Stimulated activated CD8-positive, alpha-beta memory T cell treated with anti-CD3 and anti-CD28 coated beads, Interleukin-15, amount 100 ng/mL, for 48 hours (primary cell): Measurements from ENCODE around the gene NLGN1.
"Not testable (repeated sequence)": the region's sequence is repeated elsewhere in the genome, so short reads cannot be mapped to it uniquely, and the experiment has no call there.

Source experiments
- DNase-seq, 2 donors: peaks; one replicate each; pipeline ENCODE4 v3.0.0-alpha.2; 2020; ENCODE audit warnings: low read depth in 2 of 2

Gene NLGN1

DNA sequence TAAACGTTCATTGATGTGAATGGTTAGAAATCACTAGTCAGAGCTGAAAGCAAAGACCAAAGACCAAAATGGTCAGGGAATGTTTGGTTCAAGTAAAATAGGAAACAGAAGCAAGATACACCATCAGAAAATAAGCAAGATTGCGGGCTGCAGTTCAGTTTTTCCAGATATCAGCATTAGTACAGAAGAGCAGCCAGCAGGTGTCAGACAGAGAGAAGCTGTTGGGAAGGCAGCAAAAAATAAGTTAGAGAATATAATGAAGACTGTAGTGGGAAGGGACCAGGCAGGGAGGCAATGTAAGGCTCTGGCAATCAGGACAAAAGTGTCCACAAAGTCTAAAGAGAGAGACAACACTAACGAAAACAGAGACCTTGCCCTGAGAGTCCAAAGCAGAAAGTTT lies 822.2 kb downstream of the NLGN1 start:
- no peak for DNase-seq

DNA sequence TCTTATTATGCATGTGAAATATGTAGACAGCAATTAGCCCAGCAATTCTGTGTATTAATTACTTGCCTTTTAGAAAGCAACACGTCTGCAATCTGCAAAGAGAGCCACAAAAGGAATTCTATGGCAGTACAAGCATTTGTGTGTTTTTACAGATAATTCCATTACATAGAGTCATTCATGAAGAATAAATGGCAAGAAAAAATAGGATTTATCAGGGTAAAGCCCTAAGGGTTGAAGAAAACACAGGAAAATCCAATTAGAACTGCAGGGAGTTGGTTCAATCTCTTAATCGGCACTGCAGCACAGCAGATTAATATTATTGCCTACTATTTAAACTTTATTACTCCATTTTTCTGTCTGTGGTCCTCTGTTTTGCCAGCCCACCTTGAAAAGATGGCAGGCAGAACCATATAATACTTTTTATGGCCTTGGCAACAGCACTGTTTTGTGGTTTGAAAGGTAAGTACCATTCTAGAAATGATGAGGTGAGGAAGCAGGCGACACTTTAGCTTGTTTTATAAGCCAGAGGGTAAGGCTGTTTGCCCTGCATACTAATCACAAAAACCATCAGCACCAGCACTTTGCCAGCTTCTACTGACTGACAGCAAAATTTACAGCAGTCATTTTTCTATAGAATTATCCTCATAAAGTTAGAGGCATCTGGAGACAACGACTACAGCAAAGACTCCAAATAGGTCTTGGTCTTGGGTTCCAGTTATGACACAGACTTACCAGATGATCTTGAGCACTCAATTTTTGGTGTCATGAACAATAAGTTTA lies 823.4 kb downstream of the NLGN1 start:
- DNase-seq: no peak

DNA sequence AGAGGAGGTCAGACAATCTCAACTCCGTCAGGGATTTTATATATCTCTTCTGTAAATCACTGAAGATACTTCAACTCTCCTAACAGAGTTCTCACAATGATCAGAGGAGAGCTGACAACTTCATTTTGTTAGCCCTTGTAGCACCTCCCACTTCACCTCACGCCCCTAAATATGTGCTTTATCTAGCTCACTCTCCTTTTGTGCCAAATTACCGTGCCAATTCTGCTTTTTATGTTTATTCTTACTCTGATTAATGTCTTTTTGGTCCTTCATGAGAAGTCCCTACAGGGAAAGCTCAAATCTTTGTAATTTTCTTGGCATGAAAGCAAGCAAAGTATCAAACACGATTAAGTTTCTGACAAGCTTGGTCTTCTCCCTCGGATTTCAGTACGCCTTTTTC lies 825.5 kb downstream of the NLGN1 start:
- no peak for DNase-seq

DNA sequence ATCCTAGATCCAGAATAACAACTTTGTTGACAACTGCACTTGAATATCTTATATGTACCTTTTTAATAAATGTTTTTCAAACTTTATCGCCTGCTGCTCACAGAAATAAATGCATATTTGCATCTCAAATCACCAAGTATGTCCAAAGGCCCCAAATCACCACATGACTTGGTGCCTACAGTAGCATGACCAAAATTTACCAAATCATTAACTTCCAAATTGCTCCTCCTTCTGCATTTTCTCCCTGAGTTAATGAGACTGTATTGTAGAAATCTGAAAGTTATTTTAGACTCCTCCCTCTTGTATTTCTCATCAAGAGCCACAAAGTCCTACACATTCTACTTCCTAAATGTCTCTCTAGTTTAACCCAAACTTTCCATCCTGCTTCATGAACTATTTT lies 826.1 kb downstream of the NLGN1 start:
- no peak for DNase-seq

DNA sequence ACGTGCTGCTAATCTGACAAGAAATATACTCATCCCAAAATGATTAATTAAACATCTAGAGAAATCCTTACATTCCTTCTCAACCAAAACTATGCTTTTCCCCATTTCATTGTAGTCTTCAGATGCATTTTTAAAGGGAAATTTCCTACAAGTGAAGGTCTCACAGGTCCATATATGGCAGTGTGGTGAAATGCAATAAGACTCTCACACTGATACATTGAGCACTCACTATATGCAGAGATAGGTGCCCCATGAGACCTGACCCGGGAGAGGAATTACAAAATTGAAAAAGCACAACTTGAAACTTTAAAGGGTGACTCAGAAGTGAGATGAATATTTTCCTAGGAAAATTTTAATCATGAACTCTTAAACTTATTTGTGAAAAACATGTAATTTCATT lies 832.4 kb downstream of the NLGN1 start:
- no peak for DNase-seq

DNA sequence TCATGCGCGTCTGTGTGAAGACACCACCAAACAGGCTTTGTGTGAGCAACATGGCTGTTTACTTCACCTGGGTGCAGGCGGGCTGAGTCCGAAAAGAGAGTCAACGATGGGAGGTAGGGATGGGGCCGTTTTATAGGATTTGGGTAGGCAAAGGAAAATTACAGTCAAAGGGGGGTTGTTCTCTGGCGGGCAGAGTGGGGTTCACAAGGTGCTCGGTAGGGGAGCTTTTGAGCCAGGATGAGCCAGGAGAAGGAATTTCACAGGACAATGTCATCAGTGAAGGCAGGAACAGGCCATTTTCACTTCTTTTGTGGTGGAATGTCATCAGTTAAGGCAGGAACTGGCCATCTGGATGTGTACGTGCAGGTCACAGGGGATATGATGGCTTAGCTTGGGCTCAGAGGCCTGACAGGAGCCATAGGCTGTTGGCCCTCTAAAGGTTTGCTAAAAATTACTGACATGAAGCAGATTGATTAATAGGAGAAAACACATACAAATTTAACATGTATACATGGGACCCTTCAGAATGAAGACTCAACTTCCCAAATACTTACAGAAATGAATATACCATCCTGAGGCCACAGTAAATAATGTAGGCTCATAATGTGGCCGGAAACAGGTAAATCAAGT lies 834.6 kb downstream of the NLGN1 start:
- DNase-seq: not testable (repeated sequence)

DNA sequence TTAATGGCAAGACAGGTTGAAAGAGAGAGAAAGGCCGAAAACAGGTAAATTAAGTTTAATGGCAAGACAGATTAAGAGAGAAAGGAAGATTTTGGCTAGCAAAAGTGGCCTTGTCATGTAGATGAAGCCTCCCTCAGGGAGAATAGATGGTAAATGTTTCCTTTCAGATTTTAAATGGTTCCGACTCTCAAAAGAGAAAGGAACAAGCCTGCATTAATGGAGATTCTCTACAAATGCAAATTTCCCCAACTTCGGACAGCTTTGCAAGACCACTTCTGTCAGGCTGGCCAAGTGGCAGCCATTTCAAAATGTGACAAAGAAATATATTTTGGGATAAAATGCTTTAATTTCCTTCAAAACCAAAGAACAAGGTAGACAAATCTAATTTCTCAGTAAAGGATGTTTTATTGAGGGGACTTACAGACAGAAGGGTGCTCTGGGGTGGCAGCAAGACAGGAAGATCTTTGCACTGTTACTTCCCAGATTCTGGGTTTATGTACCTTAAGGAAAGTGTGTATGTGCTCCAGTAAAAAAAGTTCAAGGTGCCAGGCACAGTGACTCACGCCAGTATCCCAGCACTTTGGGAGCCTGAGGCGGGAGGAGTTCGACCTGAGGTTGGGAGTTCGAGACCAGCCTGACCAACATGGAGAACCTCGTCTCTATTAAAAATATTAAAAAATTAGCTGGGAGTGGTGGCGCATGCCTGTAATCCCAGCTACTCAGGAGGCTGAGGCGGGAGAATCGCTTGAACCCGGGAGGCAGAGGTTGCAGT lies 835.3 kb downstream of the NLGN1 start:
- no peak for DNase-seq

DNA sequence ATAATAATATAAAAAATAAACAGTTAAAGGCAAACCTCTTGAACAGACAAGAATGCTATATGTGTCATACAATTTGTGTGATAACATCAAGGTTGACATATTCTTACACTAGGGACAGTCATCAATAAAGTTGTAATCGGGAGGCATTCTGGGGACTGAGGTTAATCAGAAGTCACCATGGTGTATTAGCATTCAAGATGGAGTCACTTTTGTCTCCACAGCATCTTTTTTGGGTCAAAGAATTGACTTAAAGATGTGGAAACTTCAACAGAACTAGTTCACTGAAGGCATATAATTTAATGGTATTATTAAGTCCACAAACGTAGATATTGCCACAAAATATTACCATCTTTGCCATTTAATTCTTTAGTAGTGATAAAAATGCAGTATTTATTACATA lies 836.0 kb downstream of the NLGN1 start:
- DNase-seq: no peak

DNA sequence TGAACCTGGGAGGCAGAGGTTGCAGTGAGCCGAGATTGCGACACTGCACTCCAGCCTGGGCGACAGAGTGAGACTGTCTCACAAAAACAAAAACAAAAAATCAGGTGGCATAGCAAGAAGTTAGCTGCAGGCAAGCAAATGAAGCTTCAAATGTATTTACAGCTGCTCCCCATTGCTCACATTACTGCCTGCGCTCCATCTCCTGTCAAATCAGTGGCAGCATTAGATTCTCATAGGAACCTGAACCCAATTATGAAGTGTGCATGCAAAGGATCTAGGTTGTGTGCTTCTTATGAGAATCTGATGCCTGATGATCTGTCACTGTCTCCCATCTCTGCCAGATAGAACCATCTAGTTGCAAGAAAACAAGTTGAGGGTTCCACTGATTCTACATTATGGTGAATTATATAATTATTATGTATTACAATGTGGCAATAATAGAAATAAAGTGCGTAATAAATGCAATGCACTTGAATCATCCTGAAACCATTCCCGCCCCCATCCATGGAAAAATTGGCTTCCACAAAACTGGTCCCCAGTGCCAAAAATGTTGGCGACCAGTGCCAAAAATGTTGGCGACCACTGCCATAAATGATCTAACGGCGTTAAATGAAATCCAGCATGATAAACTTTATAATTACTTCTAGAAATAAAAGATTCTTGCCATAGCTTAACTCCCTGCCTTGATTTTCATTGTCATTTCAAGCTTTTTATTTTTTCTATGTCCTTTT lies 844.9 kb downstream of the NLGN1 start:
- DNase-seq: no peak

DNA sequence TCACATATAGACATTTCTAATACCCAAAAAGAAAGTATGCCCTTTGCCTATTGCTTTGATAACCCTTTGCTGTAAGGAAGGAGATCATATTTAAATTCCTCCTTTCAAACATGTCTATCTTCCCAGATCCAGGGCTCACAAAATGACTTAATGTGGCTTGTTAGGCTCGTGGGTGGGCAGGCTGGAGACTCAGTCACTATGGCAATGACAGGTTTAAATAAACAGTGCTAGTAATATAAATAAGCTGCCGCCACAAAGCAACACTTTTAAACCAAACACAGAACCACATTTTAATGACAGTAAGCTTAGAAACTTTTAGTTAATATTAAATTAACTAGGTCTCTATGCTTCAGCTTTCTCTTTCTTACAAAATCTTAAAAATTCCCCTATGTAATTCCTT lies 845.6 kb downstream of the NLGN1 start:
- DNase-seq: no peak

DNA sequence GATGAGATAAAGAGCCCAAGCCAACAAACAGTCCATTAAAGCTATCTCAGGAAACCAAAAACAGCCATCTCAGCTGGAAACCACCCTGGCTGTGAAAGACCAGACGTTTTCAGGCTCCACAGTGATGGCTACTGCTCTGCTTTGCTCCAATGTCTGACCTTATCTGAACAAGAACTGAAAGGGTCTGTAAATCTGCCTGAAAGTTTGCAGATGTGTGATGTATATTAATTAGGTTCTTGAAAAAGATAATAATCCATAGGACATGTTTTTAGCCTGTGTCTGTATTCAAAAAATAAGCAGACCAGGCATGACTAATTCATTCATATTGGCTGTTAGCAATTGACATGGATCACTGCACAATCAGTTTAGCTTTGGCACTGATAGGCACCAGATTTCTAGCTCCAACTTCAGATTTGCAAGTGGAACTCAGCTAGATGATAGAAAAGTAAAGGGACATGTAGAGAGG lies 850.2 kb downstream of the NLGN1 start:
- DNase-seq: no peak

DNA sequence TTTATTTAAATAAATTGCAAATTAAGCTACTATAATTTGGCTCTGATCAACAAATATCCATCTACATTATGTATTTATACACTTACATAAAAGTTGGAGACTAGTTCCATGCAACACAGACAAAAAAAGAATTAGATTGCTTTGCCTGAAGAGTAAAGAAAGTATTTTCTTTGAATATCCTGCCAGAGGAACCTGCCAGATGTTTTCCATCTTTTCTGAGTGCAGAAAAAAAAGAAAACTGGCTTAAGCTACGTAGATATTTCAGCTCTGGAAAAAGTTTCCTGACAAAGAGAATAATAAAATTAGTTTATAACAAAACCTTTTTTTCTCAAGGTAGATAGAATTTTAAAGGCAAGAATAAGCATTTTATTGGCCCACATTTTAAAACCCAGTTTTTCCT lies 854.1 kb downstream of the NLGN1 start:
- DNase-seq: no peak

DNA sequence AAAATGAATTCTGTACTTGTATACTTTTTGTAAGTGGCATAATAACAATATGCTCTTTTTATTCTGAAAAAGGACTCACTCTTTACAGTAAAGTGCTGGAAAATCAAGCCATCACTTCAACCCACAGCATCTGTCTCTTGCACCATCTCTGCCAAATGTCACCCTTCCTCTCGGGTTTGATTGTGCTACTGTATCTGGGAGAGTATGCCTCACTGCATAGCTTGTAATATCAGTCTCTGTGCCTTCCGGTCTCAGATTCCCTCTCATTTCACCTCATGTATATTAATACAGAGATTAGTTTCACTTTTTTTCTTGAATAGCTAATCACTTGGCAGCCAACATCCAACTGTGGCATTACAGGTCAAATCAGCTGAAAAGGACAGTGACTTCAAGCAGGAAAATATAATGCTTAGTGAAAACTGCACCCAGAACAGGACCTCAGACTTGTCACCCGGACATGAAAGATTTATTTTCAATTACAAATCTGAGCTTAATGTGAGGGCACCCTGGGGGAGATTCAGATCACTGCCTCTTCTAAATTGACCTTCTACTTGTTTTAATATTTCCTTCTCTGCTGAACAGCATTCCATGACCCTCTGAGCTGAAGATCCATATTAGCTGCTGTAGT lies 855.8 kb downstream of the NLGN1 start:
- no peak for DNase-seq

DNA sequence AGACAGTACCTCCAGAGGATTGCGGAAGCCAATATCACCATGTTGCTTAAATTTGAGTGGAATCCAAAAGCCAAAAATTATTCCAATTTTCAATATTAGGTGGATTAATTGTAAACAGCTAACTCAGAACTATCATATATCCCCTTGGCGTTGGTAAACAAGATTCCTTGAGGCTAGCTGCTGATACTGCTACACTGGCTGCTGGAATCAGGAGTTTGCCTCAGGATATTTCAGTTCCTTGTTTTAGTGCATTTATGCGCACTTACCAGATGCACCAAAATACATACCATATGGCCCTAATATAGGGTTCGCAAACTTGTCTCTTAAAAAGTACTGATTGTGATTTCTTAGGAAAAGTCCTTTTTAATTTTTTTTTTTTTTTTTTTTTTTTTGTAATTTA lies 856.4 kb downstream of the NLGN1 start:
- DNase-seq: no peak

DNA sequence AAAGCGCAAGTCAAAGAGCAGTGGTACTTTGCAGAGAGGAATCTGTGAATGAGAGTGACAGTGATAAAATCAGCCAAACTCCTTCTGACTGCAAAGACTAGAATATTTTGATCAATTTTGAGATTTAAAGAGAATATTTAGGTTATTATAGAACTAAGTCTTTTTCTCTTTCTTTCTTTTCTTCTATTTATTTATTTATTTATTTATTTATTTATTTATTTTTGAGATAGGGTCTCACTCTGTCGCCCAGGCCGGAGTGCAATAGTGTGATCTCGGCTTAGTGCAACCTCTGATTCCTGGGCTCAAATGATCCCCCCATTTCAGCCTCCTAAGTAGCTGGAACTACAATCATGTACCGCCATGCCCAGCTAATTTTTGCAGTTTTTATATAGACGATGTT lies 857.9 kb downstream of the NLGN1 start:
- no peak for DNase-seq

DNA sequence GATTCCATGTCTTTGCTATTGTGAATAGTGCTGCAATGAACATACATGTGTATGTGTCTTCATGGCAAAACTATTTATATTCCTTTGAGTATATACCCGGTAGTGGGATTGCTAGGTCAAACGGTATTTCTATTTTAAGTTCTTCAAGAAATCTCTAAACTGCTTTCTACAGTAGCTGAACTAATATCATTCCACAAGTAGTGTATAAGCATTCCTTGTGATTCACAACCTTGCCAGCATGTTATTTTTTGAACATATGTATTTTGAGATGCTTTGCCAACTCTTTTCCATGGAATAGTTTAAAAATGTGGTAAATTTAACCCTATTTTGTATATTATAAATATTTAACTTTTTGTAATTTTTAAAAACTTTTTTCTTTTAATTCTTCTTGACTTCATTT lies 868.9 kb downstream of the NLGN1 start:
- DNase-seq: no peak

DNA sequence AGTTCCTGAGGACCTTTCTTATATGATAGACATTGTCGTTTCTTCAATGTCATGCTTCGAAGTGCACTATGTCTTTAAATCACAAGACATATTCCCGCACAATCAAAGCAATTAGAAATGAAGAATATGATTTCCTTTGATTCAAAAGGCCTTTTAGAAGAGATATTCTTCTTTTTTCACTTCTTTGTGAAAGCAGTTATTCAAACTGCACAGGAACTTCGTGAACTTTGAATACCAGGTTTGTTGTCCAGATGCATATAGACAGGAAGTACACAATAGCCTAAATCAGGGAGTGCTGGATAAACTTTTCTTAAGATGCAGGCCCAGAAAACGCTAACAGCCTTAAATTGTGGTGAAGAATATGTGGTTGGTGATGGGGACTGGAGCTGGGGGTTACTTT lies 870.5 kb downstream of the NLGN1 start:
- DNase-seq: no peak

DNA sequence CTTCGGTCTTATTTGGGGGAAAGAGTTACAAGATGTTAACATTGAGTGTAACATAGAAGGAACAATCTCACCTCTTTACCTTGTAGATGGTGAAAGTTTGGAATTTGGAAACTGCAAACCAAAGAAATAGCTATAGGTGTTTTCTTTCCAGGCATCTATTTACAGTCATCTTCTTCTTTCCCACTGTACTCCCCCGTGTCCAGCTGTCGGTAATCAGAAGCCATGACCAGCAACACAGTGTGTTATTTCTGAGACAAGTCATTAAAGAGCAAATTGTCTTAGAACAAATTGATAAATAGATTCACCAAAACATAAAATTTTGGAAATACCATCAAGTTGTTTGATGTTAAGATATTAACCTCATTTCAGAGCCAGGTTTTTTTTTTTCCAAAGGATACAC lies 871.0 kb downstream of the NLGN1 start:
- no peak for DNase-seq

DNA sequence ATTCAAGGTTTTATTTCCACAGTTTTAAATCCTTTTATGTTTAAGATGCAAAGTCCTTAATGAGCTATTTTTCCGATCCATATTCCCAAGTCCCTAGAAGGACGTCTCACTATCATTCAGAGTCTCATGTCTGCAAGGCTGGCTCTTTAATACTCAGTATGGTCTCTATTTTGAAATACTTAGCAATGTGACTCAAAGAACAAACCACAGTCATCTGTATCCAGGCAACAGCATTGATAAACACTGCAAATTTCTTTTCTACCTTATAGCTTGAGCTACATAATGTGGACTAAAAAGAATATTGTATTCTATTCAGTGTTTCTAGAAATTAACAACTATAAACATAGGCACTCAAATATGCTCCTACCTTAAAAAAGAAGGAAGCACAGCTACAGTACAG lies 873.3 kb downstream of the NLGN1 start:
- DNase-seq: no peak

DNA sequence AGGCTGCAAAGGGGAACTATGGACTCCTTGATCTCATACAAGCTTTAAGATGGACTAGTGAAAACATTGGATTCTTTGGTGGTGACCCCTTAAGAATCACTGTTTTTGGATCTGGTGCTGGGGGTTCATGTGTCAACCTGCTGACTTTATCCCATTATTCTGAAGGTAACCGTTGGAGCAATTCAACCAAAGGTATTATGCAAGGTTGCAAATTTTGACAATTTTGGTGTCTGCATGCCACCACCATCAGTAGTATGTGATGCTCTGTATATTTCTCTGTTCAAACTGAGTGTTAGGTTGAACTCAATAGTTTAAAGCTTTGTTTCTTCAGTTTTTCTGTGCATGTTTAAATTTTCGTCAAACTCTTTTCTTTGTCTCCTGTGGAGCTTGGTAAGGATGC lies 877.8 kb downstream of the NLGN1 start:
- no peak for DNase-seq

DNA sequence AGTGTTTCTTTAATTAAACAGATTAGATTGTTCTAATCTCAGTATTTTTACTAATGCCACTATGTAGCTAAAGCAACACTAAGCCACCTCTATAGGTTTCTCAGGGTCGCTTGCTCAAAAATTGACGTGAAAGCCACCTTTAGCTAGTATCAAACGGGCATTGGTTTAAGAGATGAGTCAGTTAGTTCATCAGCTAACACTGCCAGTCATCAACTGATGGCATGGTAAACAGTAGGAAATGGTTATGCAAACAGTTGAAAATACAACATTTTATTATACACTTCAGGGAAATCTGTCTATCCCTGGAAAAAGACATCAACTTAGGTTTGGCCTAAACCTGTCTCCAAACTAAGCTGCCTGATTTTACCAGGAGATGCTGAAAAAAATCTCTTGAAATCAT lies 879.3 kb downstream of the NLGN1 start:
- DNase-seq: no peak

DNA sequence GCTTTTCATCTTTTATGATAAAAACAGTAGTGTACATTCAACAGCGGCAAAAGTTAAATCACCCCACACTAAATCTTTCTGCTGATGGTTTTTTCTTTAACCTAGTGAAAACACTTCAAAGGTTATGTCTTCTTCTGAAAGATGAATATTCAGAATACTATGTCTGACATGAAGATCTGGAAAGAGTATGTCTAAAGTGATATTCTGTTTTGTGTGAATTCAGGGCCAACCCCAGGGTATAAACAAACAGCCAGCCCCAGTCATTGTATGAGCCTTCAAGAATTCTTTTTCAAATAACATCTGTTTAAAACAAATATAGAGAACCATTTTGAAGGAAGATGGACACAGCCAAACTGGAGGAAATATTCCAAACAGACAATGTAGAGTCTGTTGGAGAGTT lies 880.5 kb downstream of the NLGN1 start:
- no peak for DNase-seq
